Erythroblast (primary cell): ENCODE results near the gene MYO1D.

Experiments
- GATA1 ChIP-seq: IDR thresholded peaks from 2 replicates; pipeline ENCODE4 v1.6.1; 2011; ENCODE audit warnings: low read depth, mild to moderate bottlenecking, control low read depth, low read length, moderate library complexity
- POLR2A ChIP-seq: IDR thresholded peaks from 2 replicates; pipeline ENCODE4 v1.6.1; 2011; ENCODE audit warnings: mild to moderate bottlenecking, low read length

GRCh38 chr17:32828822-32829221 lies 48.1 kb downstream of the MYO1D start:
- TF ChIP-seq POLR2A, result no peak
- TF ChIP-seq GATA1, result no peak
